ENCODE results near the gene F8. TPM values are rescaled to one million over a fixed set of nuclear protein-coding genes. Genes with fewer than 3 reads are reported as not detected.

The F8 gene
- total and polyA plus RNA-seq, 2 donors from 2014 or later: 15.1 to 41.3 TPM

DNA sequence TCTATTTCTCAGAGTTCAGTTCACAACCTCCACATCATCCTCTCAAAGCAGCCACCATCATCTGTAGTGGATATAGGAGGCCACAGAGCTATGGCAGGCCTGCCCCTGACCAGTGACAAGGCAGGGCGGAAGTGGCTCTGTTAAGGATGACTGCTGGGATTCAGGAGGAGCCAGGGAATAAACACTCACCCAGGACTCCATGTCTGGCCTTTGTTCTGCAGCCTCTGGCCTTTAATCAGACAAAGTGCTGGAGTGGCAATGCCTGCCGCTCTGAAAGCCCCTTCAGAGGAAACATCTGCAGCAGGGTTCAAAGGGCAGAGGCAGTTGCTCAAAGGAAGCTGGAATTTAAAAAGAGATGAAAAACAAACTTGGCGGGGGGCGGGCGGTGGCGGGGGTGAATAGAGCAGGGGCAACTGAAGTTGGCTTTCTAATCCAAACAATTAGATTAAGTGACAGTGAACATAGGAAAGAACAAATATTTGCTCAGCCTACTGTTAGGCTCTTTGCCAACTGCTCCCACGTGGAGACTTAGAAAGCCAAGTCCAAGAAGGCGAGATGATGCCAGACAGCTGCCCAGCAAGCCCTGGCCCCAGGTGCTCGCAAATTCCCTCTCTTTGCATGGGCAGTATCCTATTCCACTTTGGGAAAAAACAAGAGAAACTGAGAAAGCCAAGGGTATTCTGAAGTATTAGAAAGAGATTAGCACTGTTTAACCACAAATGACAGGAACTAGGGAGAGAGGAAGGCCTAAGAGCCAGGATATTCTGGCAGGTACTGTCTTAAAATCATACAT is 222.8 kb downstream of the F8 start:
- FAIRE-seq: no peak
- peak in 2 of 5 donors; percentile 12 to 51 for DNase-seq
- H3K27ac ChIP-seq (ENCODE audit: low read depth in 2 of 2, low read length in 2 of 2): peak overlapping the region in 1 of 2 donors; percentile 3
- H3K9ac ChIP-seq (ENCODE audit: low read length in 3 of 3): no peak overlapping the region
- H3K4me3 ChIP-seq (ENCODE audit: low read length in 3 of 3): peak overlapping the region in 2 of 3 donors; percentile 3 to 12
- H3K36me3 ChIP-seq (ENCODE audit: control insufficient read depth in 2 of 3, insufficient read depth in 3 of 3, low read length in 3 of 3): no peaks in the 10 kb centered on the region
- intact Hi-C loops (cut with DNase I): no loop called here
- H3K9me3 ChIP-seq (ENCODE audit: control insufficient read depth in 2 of 3, insufficient read depth in 1 of 3, low read length in 3 of 3): no peaks in the 10 kb centered on the region
- H3K27me3 ChIP-seq (ENCODE audit: control insufficient read depth, insufficient read depth, low read length): no peaks in the 10 kb centered on the region
- TF ChIP-seq, protein P1, sequence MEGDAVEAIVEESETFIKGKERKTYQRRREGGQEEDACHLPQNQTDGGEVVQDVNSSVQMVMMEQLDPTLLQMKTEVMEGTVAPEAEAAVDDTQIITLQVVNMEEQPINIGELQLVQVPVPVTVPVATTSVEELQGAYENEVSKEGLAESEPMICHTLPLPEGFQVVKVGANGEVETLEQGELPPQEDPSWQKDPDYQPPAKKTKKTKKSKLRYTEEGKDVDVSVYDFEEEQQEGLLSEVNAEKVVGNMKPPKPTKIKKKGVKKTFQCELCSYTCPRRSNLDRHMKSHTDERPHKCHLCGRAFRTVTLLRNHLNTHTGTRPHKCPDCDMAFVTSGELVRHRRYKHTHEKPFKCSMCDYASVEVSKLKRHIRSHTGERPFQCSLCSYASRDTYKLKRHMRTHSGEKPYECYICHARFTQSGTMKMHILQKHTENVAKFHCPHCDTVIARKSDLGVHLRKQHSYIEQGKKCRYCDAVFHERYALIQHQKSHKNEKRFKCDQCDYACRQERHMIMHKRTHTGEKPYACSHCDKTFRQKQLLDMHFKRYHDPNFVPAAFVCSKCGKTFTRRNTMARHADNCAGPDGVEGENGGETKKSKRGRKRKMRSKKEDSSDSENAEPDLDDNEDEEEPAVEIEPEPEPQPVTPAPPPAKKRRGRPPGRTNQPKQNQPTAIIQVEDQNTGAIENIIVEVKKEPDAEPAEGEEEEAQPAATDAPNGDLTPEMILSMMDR (IDR thresholded peaks at IDR 0.05; ENCODE audit: borderline replicate concordance, extremely low read depth, insufficient read depth): no peak
- H3K4me1 ChIP-seq (ENCODE audit: control insufficient read depth in 2 of 3, insufficient read depth in 2 of 3, low read depth in 1 of 3, low read length in 3 of 3): peaks cover 0 to 15% (median 3%) of the 10 kb centered on the region in 3 donors

DNA sequence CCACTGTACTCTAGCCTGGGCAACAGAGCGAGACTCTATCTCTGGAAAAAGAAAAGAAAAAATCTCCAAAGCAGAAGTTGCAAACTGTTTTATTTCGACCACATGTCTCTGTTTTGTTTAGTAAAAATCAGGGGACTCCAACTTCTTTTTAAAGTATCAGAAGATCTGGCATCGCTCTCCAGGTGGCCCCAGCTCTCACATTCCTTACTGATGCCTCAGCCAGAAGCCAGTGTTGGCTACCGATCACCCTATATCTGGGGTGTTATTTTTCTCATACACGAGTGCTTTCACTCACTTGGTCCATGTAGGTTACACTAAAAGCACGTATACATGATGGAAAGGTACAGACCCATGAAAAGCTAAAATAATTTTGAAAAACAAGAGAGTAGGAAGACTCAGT is 225.5 kb downstream of the F8 start:
- H3K27me3 ChIP-seq (ENCODE audit: control insufficient read depth, insufficient read depth, low read length): no peaks in the 10 kb centered on the region
- H3K9ac ChIP-seq (ENCODE audit: low read length in 3 of 3): no peak overlapping the region
- H3K27ac ChIP-seq (ENCODE audit: low read depth in 2 of 2, low read length in 2 of 2): no peak overlapping the region
- TF ChIP-seq, protein P1 (IDR thresholded peaks at IDR 0.05; ENCODE audit: borderline replicate concordance, extremely low read depth, insufficient read depth): no peak
- intact Hi-C loops (cut with DNase I): no loop called here
- FAIRE-seq (no peak), DNase-seq (no peak)
- no peaks in the 10 kb centered on the region for H3K9me3 ChIP-seq (ENCODE audit: control insufficient read depth in 2 of 3, insufficient read depth in 1 of 3, low read length in 3 of 3)
- H3K4me3 ChIP-seq (ENCODE audit: low read length in 3 of 3): no peak overlapping the region
- H3K36me3 ChIP-seq (ENCODE audit: control insufficient read depth in 2 of 3, insufficient read depth in 3 of 3, low read length in 3 of 3): no peaks in the 10 kb centered on the region
- H3K4me1 ChIP-seq (ENCODE audit: control insufficient read depth in 2 of 3, insufficient read depth in 2 of 3, low read depth in 1 of 3, low read length in 3 of 3): peaks cover 0 to 7% (median 6%) of the 10 kb centered on the region in 3 donors

DNA sequence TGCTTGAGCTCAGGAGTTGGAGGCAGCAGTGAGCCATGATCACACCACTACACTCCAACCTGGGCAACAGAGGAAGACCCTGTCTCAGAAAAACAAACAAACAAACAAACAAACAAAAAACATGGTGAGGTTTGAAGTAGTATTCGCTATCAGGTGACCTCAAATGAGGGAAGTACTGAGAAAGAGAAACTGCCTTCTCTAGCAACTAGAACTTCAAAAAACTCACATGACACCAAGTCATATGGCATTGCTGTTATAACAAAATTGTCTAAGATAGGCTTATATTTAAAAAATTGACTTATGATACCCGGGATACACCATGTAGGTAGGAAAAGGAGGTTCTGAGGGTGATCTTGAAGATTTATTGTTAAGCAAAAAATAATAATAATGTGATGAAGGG is 227.5 kb downstream of the F8 start:
- H3K4me1 ChIP-seq (ENCODE audit: control insufficient read depth in 2 of 3, insufficient read depth in 2 of 3, low read depth in 1 of 3, low read length in 3 of 3): peaks cover 0 to 3% (median 3%) of the 10 kb centered on the region in 3 donors
- no peaks in the 10 kb centered on the region for H3K27me3 ChIP-seq (ENCODE audit: control insufficient read depth, insufficient read depth, low read length)
- intact Hi-C loops (cut with DNase I): no loop called here
- no peak overlapping the region for H3K27ac ChIP-seq (ENCODE audit: low read depth in 2 of 2, low read length in 2 of 2)
- H3K4me3 ChIP-seq (ENCODE audit: low read length in 3 of 3): no peak overlapping the region
- no peaks in the 10 kb centered on the region for H3K36me3 ChIP-seq (ENCODE audit: control insufficient read depth in 2 of 3, insufficient read depth in 3 of 3, low read length in 3 of 3)
- H3K9me3 ChIP-seq (ENCODE audit: control insufficient read depth in 2 of 3, insufficient read depth in 1 of 3, low read length in 3 of 3): no peaks in the 10 kb centered on the region
- TF ChIP-seq, protein P1 (IDR thresholded peaks at IDR 0.05; ENCODE audit: borderline replicate concordance, extremely low read depth, insufficient read depth): no peak
- H3K9ac ChIP-seq (ENCODE audit: low read length in 3 of 3): no peak overlapping the region
- FAIRE-seq (no peak), DNase-seq (no peak)

All from kidney (tissue), 14 donors.